Muscle of leg (tissue), 16 donors: Measurements from ENCODE around the gene TSSK2. TPM values are rescaled to one million over a fixed set of nuclear protein-coding genes. Genes with fewer than 3 reads are reported as not detected.
"Not testable (repeated sequence)": the region's sequence is repeated elsewhere in the genome, so short reads cannot be mapped to it uniquely, and the experiment has no call there.

ENCODE experiments used
- DNase-seq: peaks from one replicate; pipeline ENCODE4 v3.0.0; 2013
- H3K27ac ChIP-seq: one replicate; pipeline ENCODE4 v1.5.1; 2013; ENCODE audit warnings: mild to moderate bottlenecking, low read length, control low read depth
- H3K27me3 ChIP-seq: one replicate; pipeline ENCODE4 v1.6.1; 2013; ENCODE audit warnings: low read length; ENCODE audit not compliant: control insufficient read depth, insufficient read depth
- H3K36me3 ChIP-seq: one replicate; pipeline ENCODE4 v1.6.1; 2013; ENCODE audit warnings: low read length; ENCODE audit not compliant: control insufficient read depth, insufficient read depth
- H3K4me1 ChIP-seq: one replicate; pipeline ENCODE4 v1.6.1; 2013; ENCODE audit warnings: low read length; ENCODE audit not compliant: control insufficient read depth, insufficient read depth
- H3K4me3 ChIP-seq: one replicate; pipeline ENCODE4 v1.5.1; 2013; ENCODE audit warnings: low read length, control low read depth
- H3K9me3 ChIP-seq: replicated peaks from 2 replicates; pipeline ENCODE4 v1.6.1; 2013; ENCODE audit warnings: low read depth, low read length; ENCODE audit not compliant: control insufficient read depth
- WGBS: methylation state at CpG from one replicate; pipeline ENCODE4 v1.1.5; 2013; ENCODE audit warnings: missing lambda C conversion rate; ENCODE audit not compliant: insufficient coverage; 5-methylcytosine and 5-hydroxymethylcytosine counted together
- long read RNA-seq, 11 donors: transcript quantifications; one replicate each; lab custom pipeline, GENCODE V29; 2026
- polyA plus RNA-seq, 8 donors: library from polyadenylated mRNA; unstranded; fragments of 120-200 nt; gene quantifications; one replicate each; pipeline versions ENCODE4 v1.2.1 to v1.2.3, GENCODE V29; 2013; ENCODE audit warnings: inconsistent platforms in 1 of 8, low replicate concordance in 1 of 8; ENCODE audit not compliant: insufficient read length in 8 of 8, insufficient read depth in 1 of 8
- total RNA-seq: library from RNA; stranded (reverse); fragments of 120-200 nt; gene quantifications from one replicate; pipeline ENCODE4 v1.2.4, GENCODE V29; 2013

The TSSK2 gene
- total RNA-seq (0.04 TPM), polyA plus RNA-seq (under 1 TPM in 3 of 8 donors, not detected in 5; 0.17 to 0.28 (median 0.23) TPM)
- long read RNA-seq, donor 1, partial matches to known transcripts: 0 of 7 reads
- long read RNA-seq, donor 1, other reads (novel, unspliced or antisense): 5 of 7 reads
- long read RNA-seq, donor 2: 0 reads
- long read RNA-seq, donor 3, transcript TSSK2-201 (1 exons, 1,816 nt): major isoform, 5 of 5 reads
- long read RNA-seq, donor 3, partial matches to known transcripts: 0 of 5 reads
- long read RNA-seq, donor 3, other reads (novel, unspliced or antisense): 0 of 5 reads
- long read RNA-seq, donor 4: 0 reads
- long read RNA-seq, donor 5, partial matches to known transcripts: 0 of 4 reads
- long read RNA-seq, donor 5, other reads (novel, unspliced or antisense): 0 of 4 reads
- long read RNA-seq, donor 6, partial matches to known transcripts: 0 of 1 reads
- long read RNA-seq, donor 6, other reads (novel, unspliced or antisense): 0 of 1 reads
- long read RNA-seq, donor 7, partial matches to known transcripts: 0 of 3 reads
- long read RNA-seq, donor 7, other reads (novel, unspliced or antisense): 0 of 3 reads
- long read RNA-seq, donor 8, partial matches to known transcripts: 0 of 1 reads
- long read RNA-seq, donor 8, other reads (novel, unspliced or antisense): 0 of 1 reads
- long read RNA-seq, donor 9: 0 reads
- long read RNA-seq, donor 10: 0 reads
- long read RNA-seq, donor 11, partial matches to known transcripts: 0 of 2 reads
- long read RNA-seq, donor 11, other reads (novel, unspliced or antisense): 0 of 2 reads

GRCh38 chr22:19130959-19131684, at the start of gene TSSK2:
Gene TSSK2, plus strand, starts transcription at chr22:19131308. Its CDS starts 92 bp downstream, at chr22:19131400.
- Histone ChIP-seq H3K36me3 (peaks cover 28% of the 10 kb centered on the region), H3K9me3 (no peaks in the 10 kb centered on the region), H3K27me3 (no peaks in the 10 kb centered on the region), H3K4me1 (no peaks in the 10 kb centered on the region), H3K27ac (no peak within 1 kb of the TSS), H3K4me3 (no peak within 1 kb of the TSS)
- WGBS: 89% methylated on average over 23 of the region's 27 CpGs
- no peak for DNase-seq

- Histone ChIP-seq H3K4me1 (peaks cover 5% of the 10 kb centered on the region), H3K9me3 (no peaks in the 10 kb centered on the region), H3K36me3 (peaks cover 9% of the 10 kb centered on the region), H3K4me3 (no peak overlapping the region), H3K27ac (no peak overlapping the region), H3K27me3 (no peaks in the 10 kb centered on the region)
- no peak for DNase-seq
- WGBS: no CpG with 5 or more reads among the region's 3 CpGs
Measured at GRCh38 chr22:19081351-19081750, 49.8 kb upstream of the TSSK2 start.

GRCh38 chr22:19082101-19082500, 49.0 kb upstream of the TSSK2 start:
- no peak for DNase-seq
- Histone ChIP-seq H3K27ac (no peak overlapping the region), H3K36me3 (peaks cover 16% of the 10 kb centered on the region), H3K4me1 (peaks cover 9% of the 10 kb centered on the region), H3K4me3 (no peak overlapping the region), H3K27me3 (no peaks in the 10 kb centered on the region), H3K9me3 (no peaks in the 10 kb centered on the region)
- WGBS: no CpG with 5 or more reads among the region's 3 CpGs

GRCh38 chr22:19082793-19083192, 48.3 kb upstream of the TSSK2 start:
- Histone ChIP-seq H3K9me3 (no peaks in the 10 kb centered on the region), H3K4me1 (peaks cover 9% of the 10 kb centered on the region), H3K27me3 (no peaks in the 10 kb centered on the region), H3K27ac (no peak overlapping the region), H3K4me3 (no peak overlapping the region), H3K36me3 (peaks cover 17% of the 10 kb centered on the region)
- WGBS: 82% methylated on average over 8 of the region's 13 CpGs
- DNase-seq: no peak

GRCh38 chr22:19084126-19084525, 47.0 kb upstream of the TSSK2 start:
- H3K36me3 ChIP-seq: peaks cover 29% of the 10 kb centered on the region
- not testable (repeated sequence) for H3K27me3 ChIP-seq, H3K27ac ChIP-seq, H3K4me1 ChIP-seq, DNase-seq, H3K9me3 ChIP-seq, H3K4me3 ChIP-seq
- WGBS: 97% methylated on average over 14 of the region's 30 CpGs

GRCh38 chr22:19084586-19084985, 46.5 kb upstream of the TSSK2 start:
- not testable (repeated sequence) for H3K27ac ChIP-seq, H3K4me1 ChIP-seq, DNase-seq, H3K9me3 ChIP-seq, H3K4me3 ChIP-seq, H3K27me3 ChIP-seq
- peaks cover 29% of the 10 kb centered on the region for H3K36me3 ChIP-seq
- no CpG with 5 or more reads among the region's 32 CpGs for WGBS

- H3K27ac ChIP-seq: peak overlapping the region; percentile 49
Measured at GRCh38 chr22:19085233-19085718, 45.8 kb upstream of the TSSK2 start.

GRCh38 chr22:19086417-19086816, 44.7 kb upstream of the TSSK2 start:
- DNase-seq: no peak
- Histone ChIP-seq H3K4me3 (no peak overlapping the region), H3K36me3 (peaks cover 24% of the 10 kb centered on the region), H3K27me3 (no peaks in the 10 kb centered on the region), H3K4me1 (peaks cover 9% of the 10 kb centered on the region), H3K27ac (no peak overlapping the region), H3K9me3 (no peaks in the 10 kb centered on the region)
- 100% methylated on average over 1 of the region's 6 CpGs for WGBS

More at GRCh38 chr22:19085233-19085718, 45.8 kb upstream of the TSSK2 start:
- H3K4me1 ChIP-seq: peaks cover 9% of the 10 kb centered on the region
- peaks cover 29% of the 10 kb centered on the region for H3K36me3 ChIP-seq
- peak; percentile 66 for DNase-seq
- H3K4me3 ChIP-seq: no peak overlapping the region
- H3K27me3 ChIP-seq: no peaks in the 10 kb centered on the region
- no CpG with 5 or more reads among the region's 1 CpG for WGBS
- no peaks in the 10 kb centered on the region for H3K9me3 ChIP-seq

- Histone ChIP-seq H3K27me3 (no peaks in the 10 kb centered on the region), H3K36me3 (peaks cover 24% of the 10 kb centered on the region), H3K9me3 (no peaks in the 10 kb centered on the region), H3K27ac (no peak overlapping the region), H3K4me3 (no peak overlapping the region), H3K4me1 (peaks cover 9% of the 10 kb centered on the region)
- WGBS: 50% methylated on average over 1 of the region's 3 CpGs
- no peak for DNase-seq
Measured at GRCh38 chr22:19086896-19087295, 44.2 kb upstream of the TSSK2 start.
